HEK293T (cell line): ENCODE results near the gene ANKDD1B.

Source experiments
- ARNT ChIP-seq: fragments of 450-650 bp; IDR thresholded peaks from 2 replicates; pipeline ENCODE4 v1.6.1; 2017; ENCODE audit warnings: mild to moderate bottlenecking
- FOXA1 ChIP-seq: fragments of 450-650 bp; IDR thresholded peaks from 2 replicates; pipeline ENCODE4 v1.6.1; 2016; ENCODE audit warnings: mild to moderate bottlenecking

DNA sequence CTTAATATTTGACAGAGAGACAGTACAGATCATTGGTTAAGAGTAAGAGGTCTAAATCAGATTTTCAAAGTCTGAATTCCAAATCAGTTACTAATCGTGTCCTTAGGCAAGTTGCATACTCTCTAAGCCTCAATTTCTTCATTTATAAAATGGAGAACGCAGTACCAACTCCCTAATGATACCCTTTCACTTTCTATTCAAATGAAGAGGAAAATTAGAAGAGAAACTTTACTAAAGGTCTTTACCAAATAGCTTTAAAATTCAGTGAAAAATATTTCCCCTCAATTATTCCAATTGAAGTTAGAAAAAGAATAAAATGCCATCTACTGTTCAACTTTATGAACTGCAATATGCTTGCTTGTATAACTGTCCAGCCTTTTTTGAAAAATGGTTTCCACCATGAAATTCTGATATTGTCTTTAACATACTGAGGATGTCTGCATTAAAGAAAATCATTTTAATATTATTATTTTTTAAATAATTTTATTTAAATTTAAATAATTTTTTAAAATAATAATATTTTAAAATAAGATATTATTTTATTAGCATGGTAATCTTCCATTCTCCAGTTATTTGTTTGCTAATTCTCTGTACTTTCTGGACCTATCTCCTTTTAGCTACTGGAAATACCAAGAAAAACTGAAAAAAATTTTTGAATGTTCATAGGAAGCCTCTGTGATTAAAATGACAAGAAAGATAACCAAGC lies 70.0 kb downstream of the ANKDD1B start:
- TF ChIP-seq FOXA1 (no peak), ARNT (no peak)
